Kidney tubule cell (primary cell): ENCODE measurements around the gene GNAQ.
A peak's percentile ranks its signal among the peaks of the same experiment; 100 is the strongest.
"Not testable (repeated sequence)": the region's sequence is repeated elsewhere in the genome, so short reads cannot be mapped to it uniquely, and the experiment has no call there.

Experiments used
- DNase-seq: peaks from one replicate; pipeline ENCODE4 v3.0.0-alpha.2; 2018; ENCODE audit warnings: low spot score

GNAQ gene

GRCh38 chr9:77901771-77902170 lies 129.8 kb downstream of the GNAQ start:
- no peak for DNase-seq

DNA sequence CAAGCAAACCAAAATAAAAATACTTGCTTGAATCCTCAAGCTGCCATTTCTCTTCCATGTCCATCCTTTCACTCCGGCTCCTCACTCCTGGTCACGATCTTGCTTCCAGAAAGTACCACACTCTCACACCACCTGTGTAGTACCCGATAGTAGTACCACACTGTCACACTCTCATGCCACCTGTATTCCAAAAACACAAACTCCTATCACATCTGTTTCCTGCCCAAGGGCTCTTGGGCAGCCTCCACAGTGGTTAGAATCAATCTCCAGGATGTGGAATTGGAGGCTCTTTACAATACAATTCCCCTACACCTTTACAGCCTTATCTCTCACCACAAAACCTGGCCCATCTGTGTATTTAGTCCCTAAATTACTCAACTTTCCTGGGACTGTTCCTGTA lies 130.6 kb downstream of the GNAQ start:
- no peak for DNase-seq

GRCh38 chr9:77899679-77900354 lies 131.8 kb downstream of the GNAQ start:
- DNase-seq, result peak; percentile 93

- no peak for DNase-seq
These were observed 132.7 kb downstream of the GNAQ start for GRCh38 chr9:77898864-77899263.

DNA sequence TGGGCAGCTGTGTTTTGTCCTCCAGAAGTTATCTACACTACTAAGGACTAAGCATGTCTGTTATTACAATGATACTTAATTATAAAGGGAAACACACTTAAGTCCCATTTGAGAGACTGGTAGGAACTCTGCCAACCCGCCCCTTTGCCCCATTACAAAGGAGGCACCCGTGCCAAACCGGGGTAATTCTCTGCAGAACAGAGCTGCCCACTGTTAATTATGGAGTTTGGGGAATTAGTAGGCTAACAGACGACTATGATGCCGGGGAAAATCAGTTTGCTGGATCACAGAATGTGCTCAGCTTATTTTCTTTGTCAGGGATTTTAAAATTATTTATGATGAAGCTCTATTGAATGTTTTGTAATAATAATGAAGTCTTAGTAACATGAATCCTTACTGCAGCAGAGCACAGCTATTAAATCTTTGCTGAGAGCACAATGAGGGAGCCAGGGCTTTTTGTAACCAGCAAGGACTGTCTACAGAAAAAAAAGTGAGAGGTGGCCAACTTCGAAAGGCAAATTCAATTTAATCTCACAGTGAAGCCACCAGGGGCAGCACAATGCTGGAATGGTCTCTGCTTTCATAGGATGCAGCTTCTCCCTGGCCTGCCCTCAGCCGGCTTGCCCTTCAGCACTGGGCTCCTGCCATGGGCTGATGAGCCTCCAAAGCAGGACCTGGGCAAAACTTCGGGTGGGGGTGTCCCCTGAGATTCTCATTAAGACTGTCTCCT lies 134.5 kb downstream of the GNAQ start:
- DNase-seq, result no peak

GRCh38 chr9:77896269-77896937 lies 135.2 kb downstream of the GNAQ start:
- DNase-seq, result no peak

DNA sequence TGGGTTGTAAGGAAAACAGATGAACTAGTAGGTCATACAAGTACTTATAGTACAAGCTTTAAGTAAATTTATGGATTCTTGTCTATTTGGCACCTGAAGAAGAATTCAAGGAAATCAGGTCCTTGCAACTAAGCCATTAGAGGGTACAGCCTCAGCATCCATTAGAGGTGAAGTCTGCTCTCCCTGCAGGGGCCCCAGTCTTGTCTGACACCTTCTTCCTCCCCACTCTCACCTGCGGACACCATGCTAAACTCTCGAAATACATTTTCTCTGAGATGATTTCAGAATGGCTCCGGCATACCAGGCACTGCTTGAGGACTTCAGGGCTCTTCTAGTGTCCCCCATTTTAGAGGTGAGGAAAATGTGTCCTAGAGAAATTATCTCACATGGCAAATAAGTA lies 137.9 kb downstream of the GNAQ start:
- DNase-seq, result no peak

DNA sequence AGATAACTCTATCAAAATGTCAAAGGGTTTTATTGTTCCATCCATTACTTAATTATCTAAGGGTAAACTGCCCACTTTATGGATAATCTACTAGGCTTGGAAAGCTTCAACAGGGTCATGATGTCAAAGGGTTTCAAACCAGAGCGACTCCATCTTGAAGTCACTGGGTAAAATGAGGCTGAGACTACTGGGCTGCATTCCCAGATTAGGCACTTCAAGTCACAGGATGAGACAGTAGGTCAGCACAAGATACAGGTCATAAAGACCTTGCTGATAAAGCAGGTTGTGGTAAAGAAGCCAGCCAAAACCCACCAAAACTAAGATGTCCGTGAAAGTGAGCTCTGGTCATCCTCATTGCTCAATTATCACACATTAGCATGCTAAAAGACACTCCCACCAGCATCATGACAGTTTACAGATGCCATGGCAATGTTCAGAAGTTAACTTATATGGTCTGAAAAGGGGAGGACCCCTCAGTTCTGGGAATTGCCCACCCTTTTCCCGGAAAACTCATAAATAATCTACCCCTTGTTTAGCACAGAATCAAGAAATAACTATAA lies 138.6 kb downstream of the GNAQ start:
- no peak for DNase-seq

DNA sequence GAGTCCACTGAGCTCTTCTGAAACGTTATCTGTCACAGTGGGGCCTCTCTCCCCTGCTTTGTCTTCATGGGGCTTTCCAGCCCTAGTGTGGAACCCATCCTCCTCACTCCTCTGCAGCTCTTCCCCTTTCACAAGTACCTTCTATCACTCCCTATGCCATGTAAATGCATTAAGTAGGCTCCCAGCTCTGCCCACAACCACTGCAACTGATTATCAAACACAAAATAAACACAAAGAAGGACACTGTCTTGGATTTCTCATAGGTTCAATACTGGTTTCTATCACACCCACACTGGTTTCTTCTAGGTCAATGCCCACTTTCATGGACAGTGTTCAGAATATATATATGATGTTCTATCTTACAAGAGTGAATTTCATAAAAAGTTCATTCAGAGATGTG lies 139.4 kb downstream of the GNAQ start:
- no peak for DNase-seq

GRCh38 chr9:77891128-77891800 lies 140.3 kb downstream of the GNAQ start:
- no peak for DNase-seq

GRCh38 chr9:77887662-77888061 lies 143.9 kb downstream of the GNAQ start:
- no peak for DNase-seq

- no peak for DNase-seq
These were observed 146.4 kb downstream of the GNAQ start for GRCh38 chr9:77885104-77885672.

- peak; percentile 63 for DNase-seq
These were observed 147.5 kb downstream of the GNAQ start for GRCh38 chr9:77883846-77884771.

DNA sequence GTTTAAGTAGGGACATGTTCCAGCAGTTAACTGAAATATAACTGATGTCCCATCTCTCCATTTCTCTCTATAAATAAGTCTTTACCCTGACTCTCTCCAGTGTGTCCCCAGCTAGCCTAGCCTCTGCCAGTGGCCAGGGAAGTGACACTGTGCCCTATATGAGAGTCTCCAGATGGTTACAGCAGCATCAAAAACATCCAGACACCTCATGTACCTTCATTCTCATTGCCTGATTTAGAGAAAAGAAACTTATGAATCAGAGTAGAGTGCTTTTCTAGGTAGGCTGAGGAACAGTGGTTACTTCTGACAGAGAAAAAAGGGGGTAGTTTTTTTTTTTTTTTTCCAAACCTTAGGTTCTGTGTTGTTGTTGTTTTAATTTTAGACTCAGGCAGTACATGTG lies 148.5 kb downstream of the GNAQ start:
- DNase-seq, result no peak

- no peak for DNase-seq
These were observed 149.3 kb downstream of the GNAQ start for GRCh38 chr9:77882294-77882693.

GRCh38 chr9:77881634-77882033 lies 150.0 kb downstream of the GNAQ start:
- DNase-seq, result not testable (repeated sequence)

- no peak for DNase-seq
These were observed 150.5 kb downstream of the GNAQ start for GRCh38 chr9:77881111-77881510.

- DNase-seq, result peak; percentile 13
These were observed 152.1 kb downstream of the GNAQ start for GRCh38 chr9:77879437-77879943.

- not testable (repeated sequence) for DNase-seq
These were observed 152.8 kb downstream of the GNAQ start for GRCh38 chr9:77878793-77879192.

DNA sequence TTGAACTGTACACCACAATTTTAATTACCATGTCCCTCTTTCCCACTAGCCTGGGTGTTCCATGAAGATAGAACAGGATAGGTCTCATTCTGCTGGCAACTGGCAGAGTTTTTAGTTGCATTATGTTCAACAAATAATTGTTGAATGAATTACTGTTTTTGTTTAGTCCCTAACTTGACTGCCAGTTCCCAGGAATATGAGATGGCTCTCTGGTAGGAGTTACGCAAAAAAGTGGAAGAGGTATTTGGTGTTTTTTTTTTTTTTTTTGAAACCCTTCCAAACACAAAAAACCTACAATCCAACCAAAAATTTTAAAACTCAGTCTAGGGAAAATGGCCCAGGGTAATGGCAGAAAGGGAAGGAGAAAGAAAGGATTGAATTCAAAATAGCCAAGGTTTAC lies 153.6 kb downstream of the GNAQ start:
- DNase-seq, result no peak

- no peak for DNase-seq
These were observed 155.0 kb downstream of the GNAQ start for GRCh38 chr9:77876590-77876989.
